HCT116 (cell line): ENCODE measurements around the gene PADI4. TPM values are rescaled to one million over a fixed set of nuclear protein-coding genes. Genes with fewer than 3 reads are reported as not detected.
"Not testable (repeated sequence)": the region's sequence is repeated elsewhere in the genome, so short reads cannot be mapped to it uniquely, and the experiment has no call there.

Experiments
- ATAC-seq: fragments of 200-7000 bp; cut with Tn5 transposase; 2 replicates; pipeline ENCODE4 v1.9.1; 2020; ENCODE audit warnings: mild to moderate bottlenecking, moderate library complexity
- BruUV-seq: library from RNA; stranded (reverse); fragments of 400-500 nt; replicated peaks from 2 replicates; lab custom pipeline; 2021; lab: Mats Ljungman, UMichigan
- CTCF ChIA-PET: fragments of 300-600 bp; sonication (Branson Sonifier 250); formaldehyde crosslinking; loops from one replicate; lab custom pipeline; 2021; ENCODE audit warnings: antibody characterized with exemption; lab: Charles Lee
- POLR2A ChIA-PET: fragments of 300-600, 350-600 bp; sonication (Branson Sonifier 250); formaldehyde crosslinking; loops from one replicate; lab custom pipeline; 2021; ENCODE audit warnings: antibody characterized with exemption; lab: Charles Lee
- RAD21 ChIA-PET, 2 experiments: fragments of 300-600 bp; sonication (Branson Sonifier 250); formaldehyde crosslinking; loops; one replicate each; lab custom pipeline; 2023; ENCODE audit warnings: low total read pairs in 2 of 2; ENCODE audit not compliant: uncharacterized antibody in 2 of 2, unreplicated experiment in 2 of 2, low non-redundant PET in 1 of 2; lab: Charles Lee
- DNase-seq: peaks from one replicate; pipeline ENCODE4 v3.0.0-alpha.2; 2010; ENCODE audit warnings: low read depth, low spot score
- H2AFZ ChIP-seq: fragments of 200-600 bp; shearing (Covaris generic), sonication (generic); 2 replicates; pipeline ENCODE4 v1.6.1; 2017; ENCODE audit warnings: low read depth, mixed run types, mixed read lengths, antibody characterized with exemption, low read length; ENCODE audit not compliant: poor library complexity, severe bottlenecking
- H3K27ac ChIP-seq: 2 replicates; pipeline ENCODE4 v1.5.1; 2012; ENCODE audit warnings: low read depth, low read length
- H3K27me3 ChIP-seq: fragments of 200-600 bp; sonication (generic); 2 replicates; pipeline ENCODE4 v1.6.1; 2016; ENCODE audit warnings: mixed run types, low read length, mixed read lengths; ENCODE audit not compliant: insufficient read depth
- H3K36me3 ChIP-seq, 2 experiments: fragments of 200-500 bp in 1 of 2; fragments of 200-600 bp in 1 of 2; sonication (Bioruptor generic) in 1 of 2; sonication (generic) in 1 of 2; 2 replicates each; pipeline versions ENCODE4 v1.5.1 to v1.6.1; 2014 to 2016; ENCODE audit warnings: low read length in 2 of 2, inconsistent platforms in 1 of 2, mixed read lengths in 1 of 2, mixed run types in 1 of 2; ENCODE audit not compliant: insufficient read depth in 2 of 2, control insufficient read depth in 1 of 2
- H3K4me1 ChIP-seq, 2 experiments: fragments of 200-600 bp in 1 of 2; sonication (generic) in 1 of 2; 2 replicates each; pipeline versions ENCODE4 v1.5.1 to v1.6.1; 2012 to 2017; ENCODE audit warnings: low read length in 2 of 2, inconsistent platforms in 1 of 2, mild to moderate bottlenecking in 1 of 2, mixed read lengths in 1 of 2, mixed run types in 1 of 2, moderate library complexity in 1 of 2; ENCODE audit not compliant: insufficient read depth in 2 of 2, control insufficient read depth in 1 of 2
- H3K4me2 ChIP-seq: fragments of 200-600 bp; sonication (generic); 2 replicates; pipeline ENCODE4 v1.6.1; 2017; ENCODE audit warnings: mixed run types, low read length, mixed read lengths
- H3K4me3 ChIP-seq, 2 experiments: fragments of 200-600 bp in 1 of 2; sonication (generic) in 1 of 2; replicated peaks in 1 of 2; 2 replicates each; pipeline ENCODE4 v1.5.1; 2011 to 2016; ENCODE audit warnings: low read length in 2 of 2, control low read depth in 1 of 2, low read depth in 1 of 2, mild to moderate bottlenecking in 1 of 2, mixed read lengths in 1 of 2, mixed run types in 1 of 2
- H3K79me2 ChIP-seq: fragments of 200-600 bp; sonication (generic); 2 replicates; pipeline ENCODE4 v1.6.1; 2017; ENCODE audit warnings: mild to moderate bottlenecking, mixed run types, low read length, moderate library complexity, mixed read lengths; ENCODE audit not compliant: insufficient read depth
- H3K9ac ChIP-seq: fragments of 200-600 bp; sonication (generic); 2 replicates; pipeline ENCODE4 v1.6.1; 2016; ENCODE audit warnings: low read length, mixed read lengths
- H3K9me2 ChIP-seq: fragments of 200-600 bp; sonication (generic), shearing (Covaris generic); 2 replicates; pipeline ENCODE4 v1.6.1; 2017; ENCODE audit warnings: mixed run types, mild to moderate bottlenecking, moderate library complexity; ENCODE audit not compliant: insufficient read depth
- H3K9me3 ChIP-seq, 2 experiments: fragments of 200-500 bp in 1 of 2; fragments of 200-600 bp in 1 of 2; sonication (Bioruptor generic) in 1 of 2; sonication (generic) in 1 of 2; 2 replicates each; pipeline ENCODE4 v1.6.1; 2014 to 2017; ENCODE audit warnings: low read length in 2 of 2, mixed read lengths in 2 of 2, inconsistent platforms in 1 of 2, low read depth in 1 of 2, mild to moderate bottlenecking in 1 of 2, mixed run types in 1 of 2, moderate library complexity in 1 of 2; ENCODE audit not compliant: control insufficient read depth in 1 of 2, insufficient read depth in 1 of 2
- H4K20me1 ChIP-seq: fragments of 200-600 bp; sonication (generic), shearing (Covaris generic); 2 replicates; pipeline ENCODE4 v1.6.1; 2017; ENCODE audit warnings: mixed run types, mild to moderate bottlenecking, moderate library complexity; ENCODE audit not compliant: insufficient read depth
- CEBPB ChIP-seq: IDR thresholded peaks from 2 replicates; pipeline ENCODE4 v1.6.1; 2012; ENCODE audit warnings: low read depth
- EGR1 ChIP-seq: IDR thresholded peaks from 2 replicates; pipeline ENCODE4 v1.6.1; 2012; ENCODE audit warnings: low read depth
- ELF1 ChIP-seq: IDR thresholded peaks from 2 replicates; pipeline ENCODE4 v1.6.1; 2012; ENCODE audit warnings: low read depth, borderline replicate concordance
- EZH2phosphoT487 ChIP-seq: fragments of 200-600 bp; IDR thresholded peaks from 2 replicates; pipeline ENCODE4 v1.6.1; 2018; ENCODE audit warnings: antibody characterized with exemption, borderline replicate concordance
- FOSL1 ChIP-seq: IDR thresholded peaks from 2 replicates; pipeline ENCODE4 v1.6.1; 2012; ENCODE audit warnings: low read depth
- MAX ChIP-seq: IDR thresholded peaks from 2 replicates; pipeline ENCODE4 v1.6.1; 2012
- POLR2A ChIP-seq: IDR thresholded peaks from 2 replicates; pipeline ENCODE4 v1.7.0; 2011; ENCODE audit warnings: borderline replicate concordance; ENCODE audit not compliant: insufficient read depth, insufficient read length; ENCODE audit errors: extremely low read depth
- POLR2AphosphoS5 ChIP-seq: IDR thresholded peaks from 2 replicates; pipeline ENCODE4 v1.6.1; 2011; ENCODE audit warnings: mild to moderate bottlenecking, low read depth, low read length, moderate library complexity
- SIN3A ChIP-seq: IDR thresholded peaks from 2 replicates; pipeline ENCODE4 v1.6.1; 2012; ENCODE audit warnings: low read depth
- SP1 ChIP-seq: IDR thresholded peaks from 2 replicates; pipeline ENCODE4 v1.6.1; 2012; ENCODE audit warnings: low read depth
- SRF ChIP-seq: IDR thresholded peaks from 2 replicates; pipeline ENCODE4 v1.6.1; 2012; ENCODE audit warnings: low read depth
- YY1 ChIP-seq: IDR thresholded peaks from 2 replicates; pipeline ENCODE4 v1.6.1; 2011; ENCODE audit warnings: low read length, low read depth, moderate library complexity, mild to moderate bottlenecking; ENCODE audit not compliant: insufficient replicate concordance; ENCODE audit errors: extremely low read depth
- ZFX ChIP-seq: fragments of 450-650 bp; IDR thresholded peaks from 2 replicates; pipeline ENCODE4 v1.6.1; 2017
- intact Hi-C: fragments of 100-400 bp; cut with micrococcal nuclease; formaldehyde crosslinking; loops from 2 replicates; pipeline ENCODE4 v1.10.0; 2022
- total RNA-seq: library from RNA; stranded (reverse); gene quantifications from one replicate; pipeline ENCODE4 v1.2.1, GENCODE V29; 2021; ENCODE audit not compliant: unreplicated experiment
- TF ChIP-seq, protein P1 (sequence below): IDR thresholded peaks from 2 replicates; pipeline ENCODE4 v1.6.1; 2012

The PADI4 gene
- total RNA-seq, 1 experiment from 2014 or later: 0.44 TPM

- CTCF ChIA-PET: interaction anchor here (1.0 kb wide), 1 partner anchor 15 kb away, joined by 3 read pairs; no protein-coding TSS in a partner anchor
- intact Hi-C loops: not testable (repeated sequence)
These were observed 13.9 kb downstream of the PADI4 start for GRCh38 chr1:17321857-17322390.

GRCh38 chr1:17328855-17329254, 20.9 kb downstream of the PADI4 start:
- intact Hi-C loops: no loop called here
- H3K4me1 ChIP-seq: no peaks in the 10 kb centered on the region
- H3K9ac ChIP-seq: no peak overlapping the region
- H3K79me2 ChIP-seq: no peaks in the 10 kb centered on the region
- ChIA-PET POLR2A (no interaction called here), CTCF (no interaction called here), RAD21 (no interaction called here)
- ATAC-seq (no peak), DNase-seq (no peak)
- BruUV-seq: no TSS peak
- H3K4me2 ChIP-seq: no peak overlapping the region
- H3K27me3 ChIP-seq: no peaks in the 10 kb centered on the region
- H3K36me3 ChIP-seq: no peaks in the 10 kb centered on the region
- H3K4me3 ChIP-seq: no peak overlapping the region
- no peaks in the 10 kb centered on the region for H3K9me2 ChIP-seq
- no peak overlapping the region for H3K27ac ChIP-seq
- no peaks in the 10 kb centered on the region for H4K20me1 ChIP-seq
- peaks cover 0 to 4% of the 10 kb centered on the region in 2 experiments; a peak in 1 of 4 replicates for H3K9me3 ChIP-seq
- H2AFZ ChIP-seq: no peak overlapping the region
- TF ChIP-seq CEBPB: no peak
- TF ChIP-seq SIN3A: no peak
- no peak for TF ChIP-seq POLR2A
- no peak for TF ChIP-seq SRF
- no peak for TF ChIP-seq ELF1
- no peak for TF ChIP-seq FOSL1
- TF ChIP-seq, protein P1, sequence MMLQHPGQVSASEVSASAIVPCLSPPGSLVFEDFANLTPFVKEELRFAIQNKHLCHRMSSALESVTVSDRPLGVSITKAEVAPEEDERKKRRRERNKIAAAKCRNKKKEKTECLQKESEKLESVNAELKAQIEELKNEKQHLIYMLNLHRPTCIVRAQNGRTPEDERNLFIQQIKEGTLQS: no peak
- TF ChIP-seq ZFX: no peak
- TF ChIP-seq POLR2AphosphoS5: no peak
- no peak for TF ChIP-seq MAX
- TF ChIP-seq YY1: no peak
- TF ChIP-seq EGR1: no peak
- no peak for TF ChIP-seq EZH2phosphoT487
- TF ChIP-seq SP1: no peak

More at GRCh38 chr1:17321857-17322390, 13.9 kb downstream of the PADI4 start:
- H2AFZ ChIP-seq, H3K9me3 ChIP-seq, H3K36me3 ChIP-seq, DNase-seq, RAD21 ChIA-PET, H3K27me3 ChIP-seq, H4K20me1 ChIP-seq, H3K4me3 ChIP-seq, H3K27ac ChIP-seq, H3K4me1 ChIP-seq, H3K9ac ChIP-seq, ATAC-seq, POLR2A ChIA-PET, H3K9me2 ChIP-seq, H3K79me2 ChIP-seq, BruUV-seq, H3K4me2 ChIP-seq: not testable (repeated sequence)
